ENCODE measurements around the gene KIF21B.
"Not testable (repeated sequence)": the region's sequence is repeated elsewhere in the genome, so short reads cannot be mapped to it uniquely, and the experiment has no call there.

DNA sequence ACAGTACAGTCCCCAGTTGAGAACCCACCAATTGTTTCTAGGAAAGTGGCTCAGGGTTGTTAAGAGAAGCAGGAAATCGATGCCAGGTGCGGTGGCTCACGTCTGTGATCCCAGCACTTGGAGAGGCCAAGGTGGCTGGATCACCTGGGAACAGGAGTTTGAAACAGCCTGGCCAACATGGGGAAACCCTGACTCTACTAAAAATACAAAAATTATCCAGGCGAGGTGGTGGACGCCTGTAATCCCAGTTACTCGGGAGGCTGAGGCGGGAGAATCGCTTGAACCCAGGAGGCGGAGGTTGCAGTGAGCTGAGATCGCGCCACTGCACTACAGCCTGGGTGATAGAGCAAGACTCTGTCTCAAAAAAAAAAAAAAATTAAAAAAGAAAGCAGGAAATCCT lies 61.4 kb downstream of the KIF21B start:
- TF ChIP-seq, protein P1, sequence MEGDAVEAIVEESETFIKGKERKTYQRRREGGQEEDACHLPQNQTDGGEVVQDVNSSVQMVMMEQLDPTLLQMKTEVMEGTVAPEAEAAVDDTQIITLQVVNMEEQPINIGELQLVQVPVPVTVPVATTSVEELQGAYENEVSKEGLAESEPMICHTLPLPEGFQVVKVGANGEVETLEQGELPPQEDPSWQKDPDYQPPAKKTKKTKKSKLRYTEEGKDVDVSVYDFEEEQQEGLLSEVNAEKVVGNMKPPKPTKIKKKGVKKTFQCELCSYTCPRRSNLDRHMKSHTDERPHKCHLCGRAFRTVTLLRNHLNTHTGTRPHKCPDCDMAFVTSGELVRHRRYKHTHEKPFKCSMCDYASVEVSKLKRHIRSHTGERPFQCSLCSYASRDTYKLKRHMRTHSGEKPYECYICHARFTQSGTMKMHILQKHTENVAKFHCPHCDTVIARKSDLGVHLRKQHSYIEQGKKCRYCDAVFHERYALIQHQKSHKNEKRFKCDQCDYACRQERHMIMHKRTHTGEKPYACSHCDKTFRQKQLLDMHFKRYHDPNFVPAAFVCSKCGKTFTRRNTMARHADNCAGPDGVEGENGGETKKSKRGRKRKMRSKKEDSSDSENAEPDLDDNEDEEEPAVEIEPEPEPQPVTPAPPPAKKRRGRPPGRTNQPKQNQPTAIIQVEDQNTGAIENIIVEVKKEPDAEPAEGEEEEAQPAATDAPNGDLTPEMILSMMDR (IDR thresholded peaks at IDR 0.05; ENCODE audit: poor library complexity) = not testable (repeated sequence)
- TF ChIP-seq EZH2 (IDR thresholded peaks at IDR 0.05; ENCODE audit: borderline replicate concordance) = not testable (repeated sequence)
